SJSA1 (cell line): ENCODE measurements around the gene ZNF768. TPM values are rescaled to one million over a fixed set of nuclear protein-coding genes. Genes with fewer than 3 reads are reported as not detected.
"Not testable (repeated sequence)": the region's sequence is repeated elsewhere in the genome, so short reads cannot be mapped to it uniquely, and the experiment has no call there.

Source experiments
- DNase-seq, 2 experiments: peaks; one replicate each; pipeline ENCODE4 v3.0.0-alpha.2; 2015 to 2020; ENCODE audit warnings: low spot score in 2 of 2, low read depth in 1 of 2
- H3K27ac ChIP-seq: fragments of 250-450 bp; sonication (Bioruptor Pico); 2 replicates; pipeline ENCODE4 v1.5.1; 2020; ENCODE audit warnings: mild to moderate bottlenecking, moderate library complexity
- H3K27me3 ChIP-seq: fragments of 250-450 bp; sonication (Bioruptor Pico); replicated peaks from 2 replicates; pipeline ENCODE4 v1.5.1; 2020; ENCODE audit warnings: mild to moderate bottlenecking, moderate library complexity
- H3K36me3 ChIP-seq: fragments of 250-450 bp; sonication (Bioruptor Pico); 2 replicates; pipeline ENCODE4 v1.5.1; 2020; ENCODE audit warnings: mild to moderate bottlenecking
- H3K4me1 ChIP-seq: fragments of 250-450 bp; sonication (Bioruptor Pico); replicated peaks from 2 replicates; pipeline ENCODE4 v1.6.1; 2021; ENCODE audit warnings: mild to moderate bottlenecking
- H3K4me3 ChIP-seq: fragments of 250-450 bp; sonication (Bioruptor Pico); 2 replicates; pipeline ENCODE4 v1.5.1; 2020; ENCODE audit warnings: mild to moderate bottlenecking
- H3K9me3 ChIP-seq: fragments of 250-450 bp; sonication (Bioruptor Pico); replicated peaks from 2 replicates; pipeline ENCODE4 v1.5.1; 2020; ENCODE audit warnings: mild to moderate bottlenecking
- total RNA-seq: library from RNA; depleted of rRNA; stranded (reverse); fragments of >200 nt; shearing (Covaris generic); gene quantifications from 2 replicates; pipeline ENCODE4 v1.2.3, GENCODE V29; 2014

Gene ZNF768
- total RNA-seq, 1 experiment from 2014 or later, result 41.1 TPM

DNA sequence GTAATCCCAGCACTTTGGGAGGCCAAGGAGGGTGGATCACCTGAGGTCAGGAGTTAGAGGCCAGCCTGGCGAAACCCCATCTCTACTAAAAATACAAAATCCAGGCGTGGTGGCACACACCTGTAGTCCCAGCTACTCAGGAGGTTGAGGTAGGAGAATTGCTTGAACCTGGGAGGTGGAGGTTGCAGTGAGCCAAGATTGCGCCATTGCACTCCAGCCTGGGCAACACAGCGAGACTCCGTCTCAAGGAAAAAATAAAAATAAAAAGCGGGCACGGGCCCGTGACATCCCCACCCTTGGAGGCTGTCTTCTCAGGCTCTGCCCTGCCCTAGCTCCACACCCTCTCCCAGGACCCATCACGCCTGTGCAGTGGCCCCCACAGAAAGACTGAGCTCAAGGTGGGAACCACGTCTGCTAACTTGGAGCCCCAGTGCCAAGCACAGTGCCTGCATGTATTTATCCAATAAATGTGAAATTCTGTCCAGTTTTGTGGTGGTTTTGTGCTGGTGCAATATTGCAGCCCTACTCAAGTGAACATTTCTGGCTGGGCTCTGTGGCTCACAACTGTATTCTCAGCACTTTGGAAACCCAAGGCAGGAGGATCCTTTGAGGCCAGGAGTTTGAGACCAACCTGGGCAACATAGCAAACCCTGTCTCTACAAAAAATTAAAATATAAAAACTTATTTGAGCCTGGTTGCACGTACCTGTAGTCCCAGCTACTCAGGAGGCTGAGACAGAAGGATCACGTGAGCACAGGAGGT is 3.5 kb downstream of the ZNF768 start:
- H3K36me3 ChIP-seq, result peaks cover 20% of the 10 kb centered on the region
- H3K27ac ChIP-seq, H3K9me3 ChIP-seq, H3K4me3 ChIP-seq, H3K27me3 ChIP-seq, DNase-seq: not testable (repeated sequence)
- H3K4me1 ChIP-seq, result peaks cover 12% of the 10 kb centered on the region

DNA sequence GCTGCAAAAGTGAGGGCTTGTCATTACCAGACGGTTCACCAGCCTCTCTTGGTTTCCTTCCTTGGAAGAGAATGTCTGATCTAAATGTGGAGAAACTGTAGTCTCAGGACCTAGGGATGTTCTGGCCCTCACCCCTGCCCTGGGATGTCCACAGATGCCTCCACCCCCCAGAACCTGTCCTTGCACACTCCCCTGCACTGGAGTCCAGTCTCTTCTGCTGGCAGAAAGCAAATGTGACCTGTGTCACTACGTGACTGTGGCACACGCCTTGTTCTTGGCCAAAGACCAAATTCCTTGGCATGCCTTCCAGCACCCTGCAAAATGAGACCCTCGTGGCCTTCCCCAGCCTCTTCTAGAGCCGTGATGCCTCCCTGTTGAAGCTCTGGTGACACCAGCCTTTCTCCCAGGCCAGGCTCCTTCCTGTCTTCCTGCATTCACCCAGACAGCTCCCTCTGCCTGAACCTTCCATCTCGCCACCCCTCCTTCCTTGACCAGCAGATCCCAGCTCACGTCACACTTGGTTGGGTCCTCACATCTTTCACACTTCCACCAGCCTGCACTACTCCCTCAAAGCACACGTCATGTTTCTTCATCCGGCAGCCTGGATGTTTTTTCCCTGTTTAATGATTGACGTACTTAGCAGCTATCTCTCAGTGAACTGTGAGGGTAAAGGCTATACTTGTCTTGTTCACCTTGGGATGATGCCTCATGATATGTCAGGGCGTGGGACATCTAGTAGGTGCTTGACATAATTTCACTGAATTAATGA is 4.3 kb downstream of the ZNF768 start:
- Histone ChIP-seq H3K27ac (no peak overlapping the region), H3K4me3 (no peak overlapping the region), H3K36me3 (peaks cover 20% of the 10 kb centered on the region), H3K9me3 (peaks cover 4% of the 10 kb centered on the region; the same call in 1 of the 2 replicates), H3K4me1 (peaks cover 7% of the 10 kb centered on the region), H3K27me3 (no peaks in the 10 kb centered on the region)
- no peak for DNase-seq

DNA sequence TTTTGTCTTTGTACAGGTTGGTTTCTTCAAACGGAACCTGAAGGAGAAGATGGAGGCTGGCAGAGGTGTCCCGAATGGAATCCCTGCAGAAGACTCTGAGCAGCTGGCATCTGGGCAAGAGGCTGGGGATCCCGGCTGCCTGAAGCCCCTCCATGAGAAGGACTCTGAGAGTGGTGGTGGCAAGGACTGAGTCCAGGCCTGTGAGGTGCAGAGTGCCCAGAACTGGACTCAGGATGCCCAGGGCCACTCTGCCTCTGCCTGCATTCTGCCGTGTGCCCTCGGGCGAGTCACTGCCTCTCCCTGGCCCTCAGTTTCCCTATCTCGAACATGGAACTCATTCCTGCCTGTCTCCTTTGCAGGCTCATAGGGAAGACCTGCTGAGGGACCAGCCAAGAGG is 4.9 kb downstream of the ZNF768 start:
- Histone ChIP-seq H3K27ac (no peak overlapping the region), H3K4me3 (no peak overlapping the region), H3K27me3 (no peaks in the 10 kb centered on the region), H3K4me1 (peaks cover 7% of the 10 kb centered on the region), H3K36me3 (peaks cover 20% of the 10 kb centered on the region), H3K9me3 (no peaks in the 10 kb centered on the region)
- DNase-seq, result no peak

DNA sequence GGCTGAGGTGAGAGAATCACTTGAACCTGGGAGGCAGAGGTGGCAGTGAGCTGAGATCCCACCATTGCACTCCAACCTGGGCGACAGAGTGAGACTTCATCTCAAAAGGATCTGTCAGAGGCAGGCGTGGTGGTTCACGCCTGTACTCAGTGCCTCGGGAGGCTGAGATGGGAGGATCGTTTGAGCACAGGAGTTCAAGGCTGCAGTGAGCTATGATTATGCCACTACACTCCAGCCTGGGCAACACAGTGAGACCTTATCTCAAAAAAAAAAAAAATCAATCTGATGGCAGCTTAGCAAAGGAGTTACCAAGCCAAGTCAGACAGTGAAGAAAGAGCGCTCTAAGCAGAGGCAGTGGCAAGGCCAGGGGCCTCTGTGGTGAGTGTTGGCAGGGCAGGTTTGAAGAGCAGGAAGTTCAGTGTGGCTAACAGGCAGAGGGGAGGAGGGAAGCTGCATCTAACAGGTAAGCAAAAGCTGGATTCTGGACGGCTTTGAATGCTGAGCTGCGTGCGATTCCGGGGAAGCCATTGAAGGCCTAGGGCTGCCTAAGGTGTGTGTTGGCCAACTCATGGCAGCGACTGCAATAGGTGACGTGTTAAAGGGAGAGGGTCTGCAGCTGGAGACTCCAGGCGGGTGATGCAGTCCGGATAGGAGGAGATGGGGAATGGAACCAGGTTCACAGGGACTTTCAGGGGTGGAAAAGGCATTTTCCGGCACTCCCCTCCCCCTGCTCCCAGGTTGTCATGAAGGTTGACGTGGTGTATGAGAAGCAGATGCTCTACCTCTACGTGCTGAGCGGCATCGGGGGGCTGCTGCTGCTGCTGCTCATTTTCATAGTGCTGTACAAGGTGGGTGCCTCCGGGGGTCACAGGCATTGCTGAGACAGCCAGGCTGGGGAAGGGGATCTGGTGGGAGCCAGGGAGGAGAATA is 7.0 kb downstream of the ZNF768 start:
- DNase-seq, result no peak
- Histone ChIP-seq H3K36me3 (peaks cover 1% of the 10 kb centered on the region), H3K4me3 (no peak overlapping the region), H3K4me1 (no peaks in the 10 kb centered on the region), H3K27ac (no peak overlapping the region), H3K9me3 (no peaks in the 10 kb centered on the region), H3K27me3 (no peaks in the 10 kb centered on the region)

DNA sequence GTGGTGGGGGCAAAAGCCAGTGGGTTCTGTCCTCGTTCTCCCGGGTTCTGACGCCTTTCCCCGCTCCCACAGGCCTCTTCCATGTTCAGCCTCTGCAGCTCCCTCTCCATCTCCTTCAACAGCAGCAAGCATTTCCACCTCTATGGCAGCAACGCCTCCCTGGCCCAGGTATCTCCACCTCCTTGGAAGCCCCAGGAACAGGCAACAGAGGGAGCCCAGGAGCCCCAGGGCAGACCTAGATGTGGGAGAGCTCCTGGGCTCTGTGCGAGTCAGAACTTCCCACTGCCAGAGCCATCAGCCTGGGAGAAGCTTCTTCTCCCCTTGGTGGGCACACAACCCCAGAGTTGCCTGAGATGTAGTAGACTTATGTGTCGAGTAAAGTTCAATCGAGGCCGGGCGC is 7.8 kb downstream of the ZNF768 start:
- Histone ChIP-seq H3K27me3 (no peaks in the 10 kb centered on the region), H3K27ac (no peak overlapping the region), H3K4me3 (no peak overlapping the region), H3K36me3 (no peaks in the 10 kb centered on the region), H3K9me3 (no peaks in the 10 kb centered on the region), H3K4me1 (no peaks in the 10 kb centered on the region)
- DNase-seq, result no peak

DNA sequence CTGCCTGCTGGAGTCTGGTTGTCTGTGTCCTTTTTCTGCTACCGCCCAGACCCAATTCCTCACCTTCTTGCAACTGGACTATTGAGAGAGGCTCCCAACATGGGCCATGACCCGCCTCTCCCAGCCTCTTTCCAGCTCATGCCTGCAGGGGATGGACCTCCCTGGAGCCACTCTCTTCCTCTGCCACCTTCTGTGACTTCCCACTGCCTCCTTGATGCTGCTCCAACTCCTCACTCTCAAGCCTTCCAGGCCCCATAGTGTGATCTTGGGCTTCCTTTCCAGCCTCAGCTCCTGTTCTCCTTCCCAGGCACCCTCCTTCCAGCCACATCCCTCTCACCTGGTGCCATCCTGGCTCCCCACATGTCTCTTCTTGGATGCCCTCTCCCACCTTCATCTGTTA is 11.1 kb downstream of the ZNF768 start:
- DNase-seq, result no peak
- Histone ChIP-seq H3K4me1 (no peaks in the 10 kb centered on the region), H3K27me3 (no peaks in the 10 kb centered on the region), H3K4me3 (no peak overlapping the region), H3K9me3 (no peaks in the 10 kb centered on the region), H3K27ac (no peak overlapping the region), H3K36me3 (no peaks in the 10 kb centered on the region)

DNA sequence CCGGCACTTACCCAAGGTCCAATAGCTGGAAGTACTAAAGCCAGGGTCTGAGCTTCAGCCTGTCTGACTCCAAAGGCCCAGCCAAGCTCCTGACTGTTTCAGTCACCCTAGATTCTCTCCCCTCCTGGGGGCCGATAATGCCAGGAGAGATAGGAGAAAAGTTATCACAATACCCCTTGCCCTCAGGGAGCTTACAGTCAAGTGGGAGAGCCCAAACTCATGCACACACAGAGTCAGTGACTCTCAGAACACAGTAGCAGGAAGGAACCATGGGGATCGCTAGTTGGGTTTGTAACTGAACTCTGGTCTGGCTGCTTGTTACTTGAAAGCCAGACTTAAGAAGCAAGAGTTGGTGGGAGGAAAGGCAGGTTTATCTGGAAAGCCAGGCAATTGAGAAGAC is 14.9 kb downstream of the ZNF768 start:
- no peaks in the 10 kb centered on the region for H3K27me3 ChIP-seq
- DNase-seq, result no peak
- H3K4me1 ChIP-seq, result no peaks in the 10 kb centered on the region
- no peaks in the 10 kb centered on the region for H3K9me3 ChIP-seq
- no peak overlapping the region for H3K4me3 ChIP-seq
- no peak overlapping the region for H3K27ac ChIP-seq
- no peaks in the 10 kb centered on the region for H3K36me3 ChIP-seq

DNA sequence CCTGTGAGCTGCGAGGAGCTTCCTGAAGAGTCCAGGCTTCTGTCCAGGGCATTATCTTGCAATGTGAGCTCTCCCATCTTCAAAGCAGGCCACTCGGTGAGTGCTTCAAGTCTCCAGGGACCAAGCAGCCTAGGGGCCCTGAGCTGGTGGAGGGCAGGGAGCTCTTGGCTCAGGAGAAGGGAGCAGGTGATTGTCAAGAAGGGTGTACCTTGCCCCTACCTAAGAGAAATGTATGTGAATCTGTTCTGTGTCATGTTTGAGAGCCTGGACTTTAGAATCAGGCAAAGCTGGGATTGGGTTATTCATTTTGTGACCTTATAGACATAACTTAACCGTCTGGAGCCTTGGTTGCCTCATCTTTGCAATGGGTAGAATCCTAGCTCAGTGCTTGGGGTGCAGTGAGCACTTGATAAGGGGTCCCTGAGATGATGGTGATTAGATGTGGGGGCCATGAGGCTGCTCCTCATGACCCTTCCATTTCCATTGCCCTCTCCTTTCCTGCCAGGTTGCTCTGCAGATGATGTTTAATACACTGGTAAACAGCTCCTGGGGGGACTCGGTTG is 15.9 kb downstream of the ZNF768 start:
- no peak overlapping the region for H3K27ac ChIP-seq
- H3K27me3 ChIP-seq, result no peaks in the 10 kb centered on the region
- DNase-seq, result no peak
- H3K36me3 ChIP-seq, result no peaks in the 10 kb centered on the region
- H3K4me3 ChIP-seq, result no peak overlapping the region
- H3K9me3 ChIP-seq, result no peaks in the 10 kb centered on the region
- no peaks in the 10 kb centered on the region for H3K4me1 ChIP-seq

DNA sequence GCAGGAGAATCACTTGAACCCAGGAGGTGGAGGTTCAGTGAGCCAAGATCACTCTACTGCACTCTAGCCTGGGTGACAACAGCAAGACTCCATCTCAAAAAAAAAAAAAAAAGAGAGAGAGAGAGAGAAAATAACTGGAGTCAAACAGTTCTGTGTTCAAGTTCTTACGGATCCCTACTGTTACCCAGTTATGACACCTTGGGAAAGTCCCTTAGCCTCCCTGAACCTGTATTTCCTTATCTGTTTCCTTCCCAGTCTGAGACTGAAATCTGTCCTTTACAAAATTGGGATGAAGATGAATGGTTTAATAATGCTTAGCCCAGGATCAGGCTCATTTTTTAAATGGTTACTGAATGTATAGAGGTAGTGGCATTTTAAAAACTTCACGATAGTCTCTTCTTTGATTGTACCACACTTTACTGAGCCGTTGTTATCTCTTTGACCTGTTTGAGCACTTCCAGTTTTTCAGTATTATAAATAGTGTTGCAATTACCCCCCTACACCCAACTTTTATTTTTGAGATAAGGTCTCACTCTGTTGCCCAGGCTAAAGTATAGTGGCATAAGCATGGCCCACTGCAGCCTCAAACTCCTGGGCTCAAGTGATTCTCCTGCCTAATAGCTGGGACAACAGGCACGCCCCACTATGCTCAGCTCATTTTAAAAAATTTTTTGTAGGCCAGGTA is 17.1 kb downstream of the ZNF768 start:
- Histone ChIP-seq H3K27ac (no peak overlapping the region), H3K27me3 (no peaks in the 10 kb centered on the region), H3K9me3 (no peaks in the 10 kb centered on the region), H3K4me3 (no peak overlapping the region), H3K4me1 (no peaks in the 10 kb centered on the region), H3K36me3 (no peaks in the 10 kb centered on the region)
- DNase-seq, result no peak

DNA sequence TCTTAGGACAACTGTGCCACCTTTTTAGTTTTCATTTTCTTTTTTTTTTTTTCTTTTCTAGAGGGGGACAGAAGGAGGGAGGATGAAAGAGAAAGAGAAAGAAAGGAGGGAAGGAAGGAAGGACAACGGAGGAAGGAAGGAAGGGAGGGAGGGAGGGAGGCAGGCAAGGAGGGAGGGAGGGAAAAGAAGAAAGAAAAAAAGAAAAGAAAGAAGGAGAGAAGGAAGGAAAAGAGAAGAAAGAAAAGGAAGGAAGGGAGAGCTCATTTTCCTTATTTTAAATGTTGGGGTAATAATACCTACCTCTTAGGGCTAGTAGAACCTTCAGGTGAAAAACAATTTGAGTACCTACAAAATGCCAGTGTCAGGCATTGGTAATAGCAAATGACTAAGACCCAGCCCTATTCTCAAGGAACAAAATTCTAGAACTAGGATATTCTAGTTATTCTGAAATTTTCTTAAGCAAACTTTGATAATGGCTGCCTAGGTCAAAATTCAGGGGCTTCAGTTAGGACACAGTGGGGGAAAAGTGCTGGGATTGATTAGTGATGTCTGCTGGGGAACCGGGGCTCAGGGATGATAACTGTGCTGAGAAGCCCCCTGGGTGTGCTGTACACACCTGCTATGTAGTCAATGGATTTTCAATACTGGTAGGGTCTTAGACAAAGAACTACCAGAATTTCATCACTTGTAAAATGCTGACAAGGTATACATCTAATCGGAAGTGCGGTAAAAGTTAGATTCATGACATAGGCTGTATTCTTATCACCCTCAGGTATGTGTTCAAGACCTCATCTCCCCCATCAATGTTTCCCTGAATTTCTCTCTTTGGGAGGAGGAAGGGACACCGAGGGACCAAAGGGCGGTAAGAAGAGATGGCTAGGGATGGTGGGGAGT is 22.7 kb downstream of the ZNF768 start:
- no peaks in the 10 kb centered on the region for H3K36me3 ChIP-seq
- no peak overlapping the region for H3K4me3 ChIP-seq
- H3K4me1 ChIP-seq, result no peaks in the 10 kb centered on the region
- H3K27ac ChIP-seq, result no peak overlapping the region
- no peaks in the 10 kb centered on the region for H3K9me3 ChIP-seq
- H3K27me3 ChIP-seq, result no peaks in the 10 kb centered on the region
- no peak for DNase-seq

DNA sequence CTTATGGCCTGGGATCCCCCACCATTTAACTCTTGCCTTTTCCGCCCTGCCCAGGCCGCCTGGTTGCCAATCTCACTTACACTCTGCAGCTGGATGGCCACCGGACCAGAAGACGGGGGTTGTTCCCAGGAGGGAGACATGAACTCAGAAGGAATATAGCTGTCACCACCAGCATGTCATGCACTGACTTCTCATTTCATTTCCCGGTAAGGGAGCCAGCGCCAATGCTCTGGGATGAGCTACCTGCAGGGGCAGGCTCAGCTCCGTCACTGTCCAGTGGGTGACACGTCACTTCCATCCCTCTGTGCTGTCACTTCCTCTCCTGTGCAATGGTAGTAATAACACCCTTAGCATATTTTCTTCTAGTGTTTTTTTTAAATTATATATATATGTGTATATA is 27.1 kb downstream of the ZNF768 start:
- Histone ChIP-seq H3K36me3 (no peaks in the 10 kb centered on the region), H3K27me3 (no peaks in the 10 kb centered on the region), H3K27ac (no peak overlapping the region), H3K9me3 (no peaks in the 10 kb centered on the region), H3K4me1 (peaks cover 4% of the 10 kb centered on the region; the same call in 1 of the 2 replicates), H3K4me3 (no peak overlapping the region)
- DNase-seq, result no peak

DNA sequence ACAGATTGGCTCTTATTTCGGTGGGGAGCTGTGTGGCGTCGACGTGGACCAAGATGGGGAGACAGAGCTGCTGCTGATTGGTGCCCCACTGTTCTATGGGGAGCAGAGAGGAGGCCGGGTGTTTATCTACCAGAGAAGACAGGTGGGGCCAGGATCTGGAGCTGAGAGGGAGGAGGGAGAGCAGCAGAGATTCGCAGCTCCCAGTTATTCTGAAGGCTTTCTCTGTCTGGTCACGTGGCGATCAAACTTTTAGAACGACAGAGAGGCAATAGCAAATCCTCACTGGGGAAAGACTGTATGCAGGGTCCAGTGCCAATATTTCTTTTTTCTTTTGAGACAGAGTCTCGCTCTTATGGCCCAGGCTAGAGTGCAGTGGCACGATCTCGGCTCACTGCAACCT is 31.7 kb downstream of the ZNF768 start:
- no peak overlapping the region for H3K27ac ChIP-seq
- no peaks in the 10 kb centered on the region for H3K9me3 ChIP-seq
- no peak for DNase-seq
- no peaks in the 10 kb centered on the region for H3K36me3 ChIP-seq
- peaks cover 11% of the 10 kb centered on the region for H3K4me1 ChIP-seq
- no peak overlapping the region for H3K4me3 ChIP-seq
- no peaks in the 10 kb centered on the region for H3K27me3 ChIP-seq
